Naive B cell (primary cell): ENCODE data around the gene SH3TC2. TPM values are rescaled to one million over a fixed set of nuclear protein-coding genes. Genes with fewer than 3 reads are reported as not detected.
A peak's percentile ranks its signal among the peaks of the same experiment; 100 is the strongest.
"Not testable (repeated sequence)": the region's sequence is repeated elsewhere in the genome, so short reads cannot be mapped to it uniquely, and the experiment has no call there.

Experiments
- ATAC-seq, 2 donors: fragments of 150-1000 bp; cut with Tn5 transposase; 2 replicates each; pipeline ENCODE4 v1.10.0; 2021; ENCODE audit warnings: low read depth in 2 of 2, mild to moderate bottlenecking in 2 of 2, moderate library complexity in 2 of 2
- DNase-seq: peaks from one replicate; pipeline ENCODE4 v3.0.0; 2022
- H3K27ac Mint-ChIP-seq, 6 donors: one replicate each; pipeline ENCODE4 v1.8.0; 2020 to 2022; ENCODE audit warnings: mild to moderate bottlenecking in 6 of 6, mixed read lengths in 6 of 6, moderate library complexity in 5 of 6, inconsistent platforms in 2 of 6
- H3K27me3 Mint-ChIP-seq, 3 donors: one replicate each; pipeline ENCODE4 v1.8.0; 2021 to 2022; ENCODE audit warnings: mixed read lengths in 3 of 3, mild to moderate bottlenecking in 1 of 3
- H3K36me3 Mint-ChIP-seq, 2 donors: one replicate each; pipeline ENCODE4 v1.8.0; 2020 to 2022; ENCODE audit warnings: mixed read lengths in 2 of 2, inconsistent platforms in 1 of 2, mild to moderate bottlenecking in 1 of 2
- H3K4me1 Mint-ChIP-seq, 3 donors: one replicate each; pipeline ENCODE4 v1.8.0; 2020 to 2022; ENCODE audit warnings: mixed read lengths in 3 of 3, inconsistent platforms in 1 of 3, mild to moderate bottlenecking in 1 of 3, moderate library complexity in 1 of 3
- H3K4me3 Mint-ChIP-seq, 8 donors: one replicate each; pipeline ENCODE4 v1.8.0; 2020 to 2022; ENCODE audit warnings: mild to moderate bottlenecking in 8 of 8, mixed read lengths in 8 of 8, moderate library complexity in 8 of 8, inconsistent platforms in 2 of 8
- H3K9me3 Mint-ChIP-seq, 7 donors: one replicate each; pipeline ENCODE4 v1.8.0; 2020 to 2022; ENCODE audit warnings: mixed read lengths in 7 of 7, mild to moderate bottlenecking in 5 of 7, inconsistent platforms in 2 of 7, moderate library complexity in 1 of 7
- polyA plus RNA-seq, 6 donors: library from polyadenylated mRNA; unstranded; fragments of 300-500 nt; fragmentation: Illumina TruSeq; gene quantifications; one replicate each; pipeline ENCODE4 v1.2.3, GENCODE V29; 2021; ENCODE audit warnings: low read depth in 6 of 6

Gene SH3TC2
- under 1 TPM in 1 of 6 donors, not detected in 5; 0.11 TPM for polyA plus RNA-seq

DNA sequence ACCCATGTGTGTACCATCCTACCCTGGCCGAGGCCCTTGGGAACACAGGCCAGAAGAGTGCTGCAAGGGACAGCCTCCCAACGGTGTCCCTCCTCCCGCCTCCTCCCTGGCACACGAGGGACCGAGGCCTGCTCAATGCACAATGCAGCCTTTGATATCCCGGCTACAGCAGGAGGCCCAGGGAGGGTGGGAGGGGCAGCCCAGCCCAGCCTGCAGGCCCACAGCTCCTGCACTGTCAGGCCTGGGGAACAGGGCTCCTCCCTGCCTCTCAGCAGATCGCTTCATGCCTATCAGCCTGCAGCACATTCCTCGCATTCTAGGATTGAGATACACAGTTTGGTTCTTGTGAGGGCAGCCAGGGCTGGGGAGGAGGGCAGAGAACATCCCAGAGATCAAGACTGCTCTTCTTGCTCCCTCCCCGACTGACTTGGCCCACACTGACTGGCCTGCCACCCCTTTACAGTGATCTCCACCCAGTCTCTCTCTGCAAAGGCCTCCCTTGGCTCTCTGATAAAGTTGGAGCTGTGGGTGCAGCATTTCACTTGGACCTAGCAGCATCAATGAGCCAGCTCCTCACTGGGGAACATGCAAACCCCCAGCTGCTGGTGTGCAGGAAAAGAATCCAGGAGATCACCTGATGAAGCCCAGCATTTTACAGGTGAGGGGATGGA lies at the start of gene SH3TC2:
Gene SH3TC2, minus strand, starts transcription at position 46 of the 671 bp plus-strand sequence. Its CDS starts 40 bp downstream, at position 6.
- Mint-ChIP-seq H3K27me3 (peaks cover 6 to 7% (median 7%) of the 10 kb centered on the region in 3 donors), H3K9me3 (peaks cover 0 to 9% (median 5%) of the 10 kb centered on the region in 7 donors), H3K27ac (no peak within 1 kb of the TSS), H3K4me1 (no peaks in the 10 kb centered on the region), H3K36me3 (no peaks in the 10 kb centered on the region), H3K4me3 (peak within 1 kb of the TSS in 1 of 8 donors; percentile 4)
- no peak for DNase-seq
- ATAC-seq, result no peak

DNA sequence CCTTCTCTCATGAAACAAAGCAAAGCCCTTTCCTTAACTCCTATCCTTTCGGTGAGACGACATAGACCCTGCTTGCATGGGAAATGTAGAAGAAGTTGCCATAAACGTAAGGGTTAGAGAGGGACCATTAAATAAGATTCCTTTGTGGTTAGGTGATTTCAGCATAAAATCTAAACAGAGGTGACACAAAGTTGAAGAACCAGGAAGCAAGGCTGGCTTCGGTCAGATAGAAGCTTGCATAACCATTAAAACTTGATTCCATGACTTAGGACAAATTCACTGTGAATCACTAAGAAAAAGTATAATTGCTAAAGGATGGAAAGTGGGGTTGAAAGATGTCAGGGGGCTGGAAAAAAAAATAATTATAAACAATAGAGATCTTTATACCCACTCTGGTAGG lies 47.5 kb upstream of the SH3TC2 start:
- no peak overlapping the region for H3K27ac Mint-ChIP-seq
- no peak for ATAC-seq
- H3K36me3 Mint-ChIP-seq, result no peaks in the 10 kb centered on the region
- no peaks in the 10 kb centered on the region for H3K9me3 Mint-ChIP-seq
- H3K27me3 Mint-ChIP-seq, result peaks cover under 1 to 10% (median 2%) of the 10 kb centered on the region in 3 donors
- no peak for DNase-seq
- H3K4me1 Mint-ChIP-seq, result no peaks in the 10 kb centered on the region
- H3K4me3 Mint-ChIP-seq, result no peak overlapping the region

DNA sequence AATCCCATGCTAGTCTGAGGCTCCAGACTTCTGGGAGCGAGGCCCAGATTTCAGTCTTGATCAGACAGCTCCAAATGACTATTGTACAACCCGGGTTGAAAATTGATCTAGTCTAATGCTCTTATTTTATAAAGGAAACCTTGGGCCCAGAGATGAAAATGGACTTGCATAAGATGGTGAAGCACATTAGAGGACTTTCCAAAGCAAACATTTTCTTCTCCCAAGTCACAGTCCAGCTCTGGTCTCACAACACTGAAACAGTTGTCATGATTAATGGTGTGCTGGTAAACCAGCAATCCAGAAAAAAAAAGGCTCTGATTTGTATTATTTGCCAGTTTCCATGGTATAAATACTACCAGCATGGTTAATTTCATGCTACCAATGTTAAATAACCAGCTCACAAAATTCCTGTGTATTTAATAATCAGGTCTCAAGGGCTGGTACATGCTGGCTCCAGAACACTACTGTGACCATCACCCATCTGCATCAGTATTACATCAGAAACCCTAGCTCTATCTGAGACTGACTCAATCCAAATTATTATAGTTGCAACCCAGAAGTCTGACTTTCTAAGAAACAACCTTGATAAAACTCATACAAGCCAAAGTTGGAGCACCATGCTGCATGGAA lies 45.9 kb upstream of the SH3TC2 start:
- no peak overlapping the region for H3K27ac Mint-ChIP-seq

DNA sequence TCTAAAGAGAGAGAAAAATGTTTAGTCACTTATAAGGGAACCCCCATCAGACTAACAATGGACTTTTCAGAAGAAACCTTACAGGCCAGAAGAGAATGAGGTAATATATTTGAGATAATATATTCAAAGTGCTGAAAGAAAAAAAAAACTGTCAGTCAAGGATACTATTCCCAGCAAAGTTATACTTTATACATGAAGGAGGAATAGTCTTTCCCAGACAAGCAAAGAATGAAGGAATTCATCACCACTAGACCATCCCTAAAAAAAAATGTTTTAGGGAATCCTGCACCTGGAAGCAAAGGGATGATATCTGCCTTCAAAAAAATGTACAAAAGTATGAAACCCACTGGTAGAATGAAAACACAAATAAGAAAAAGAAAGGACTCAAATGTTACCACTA lies 37.5 kb upstream of the SH3TC2 start:
- H3K9me3 Mint-ChIP-seq, result peaks cover 14 to 60% (median 46%) of the 10 kb centered on the region in 7 donors
- peaks cover 0 to 12% (median 3%) of the 10 kb centered on the region in 3 donors for H3K27me3 Mint-ChIP-seq
- peaks cover 22 to 30% of the 10 kb centered on the region in 2 donors for H3K36me3 Mint-ChIP-seq
- H3K27ac Mint-ChIP-seq, result no peak overlapping the region
- DNase-seq, result no peak
- no peak for ATAC-seq
- no peak overlapping the region for H3K4me3 Mint-ChIP-seq
- no peaks in the 10 kb centered on the region for H3K4me1 Mint-ChIP-seq

More for the DNA sequence above, 45.9 kb upstream of the SH3TC2 start:
- Mint-ChIP-seq H3K27me3 (peaks cover 0 to 5% (median 0%) of the 10 kb centered on the region in 3 donors), H3K4me3 (no peak overlapping the region), H3K4me1 (no peaks in the 10 kb centered on the region), H3K9me3 (no peaks in the 10 kb centered on the region), H3K36me3 (no peaks in the 10 kb centered on the region)
- ATAC-seq (no peak), DNase-seq (no peak)

DNA sequence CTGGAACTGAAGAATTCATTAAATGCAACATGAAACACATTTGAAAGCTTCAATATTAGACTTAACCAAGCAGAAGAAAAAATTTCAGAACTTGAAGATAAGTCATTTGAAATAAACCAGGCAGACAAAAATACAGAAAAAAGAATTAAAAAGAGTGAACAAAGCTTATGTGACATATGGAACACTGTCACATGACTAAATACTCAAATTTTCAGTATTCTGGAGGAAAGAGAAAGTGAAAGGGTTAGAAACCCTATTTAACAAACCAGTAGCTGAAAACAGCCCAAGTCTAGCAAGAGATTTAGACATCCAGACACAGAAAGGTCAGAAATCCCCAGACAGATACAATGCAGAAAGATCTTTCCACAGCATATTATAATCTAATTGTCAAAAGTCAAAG lies 37.1 kb upstream of the SH3TC2 start:
- no peak overlapping the region for H3K4me3 Mint-ChIP-seq
- peaks cover 22 to 32% of the 10 kb centered on the region in 2 donors for H3K36me3 Mint-ChIP-seq
- no peaks in the 10 kb centered on the region for H3K4me1 Mint-ChIP-seq
- H3K27me3 Mint-ChIP-seq, result peaks cover 0 to 13% (median 6%) of the 10 kb centered on the region in 3 donors
- no peak overlapping the region for H3K27ac Mint-ChIP-seq
- H3K9me3 Mint-ChIP-seq, result peaks cover 15 to 64% (median 48%) of the 10 kb centered on the region in 7 donors
- ATAC-seq, result no peak
- DNase-seq, result no peak

DNA sequence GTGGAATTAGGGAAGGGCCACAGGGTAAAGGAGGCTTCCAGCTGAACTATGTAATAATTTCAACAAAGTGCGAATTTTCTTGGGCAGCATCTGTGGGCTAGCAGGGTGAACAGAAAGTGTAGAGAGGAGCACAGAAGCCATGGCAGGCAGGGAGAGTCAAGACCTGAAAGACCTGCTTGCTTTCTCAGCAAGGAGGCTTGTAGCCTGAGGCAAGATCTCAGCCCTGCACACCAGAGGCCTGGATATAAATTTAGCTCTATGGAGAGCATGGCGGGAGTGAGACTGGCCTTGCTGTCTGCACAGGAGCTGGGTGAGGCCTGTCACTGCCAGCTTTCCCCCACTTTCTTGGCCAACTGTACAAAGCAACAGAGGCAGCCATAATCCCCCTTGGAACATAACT lies 32.1 kb upstream of the SH3TC2 start:
- Mint-ChIP-seq H3K27me3 (peaks cover 5 to 32% (median 8%) of the 10 kb centered on the region in 3 donors), H3K9me3 (peaks cover 20 to 68% (median 50%) of the 10 kb centered on the region in 7 donors), H3K4me1 (no peaks in the 10 kb centered on the region), H3K36me3 (peaks cover 14 to 20% of the 10 kb centered on the region in 2 donors), H3K4me3 (no peak overlapping the region), H3K27ac (no peak overlapping the region)
- ATAC-seq (no peak), DNase-seq (no peak)

DNA sequence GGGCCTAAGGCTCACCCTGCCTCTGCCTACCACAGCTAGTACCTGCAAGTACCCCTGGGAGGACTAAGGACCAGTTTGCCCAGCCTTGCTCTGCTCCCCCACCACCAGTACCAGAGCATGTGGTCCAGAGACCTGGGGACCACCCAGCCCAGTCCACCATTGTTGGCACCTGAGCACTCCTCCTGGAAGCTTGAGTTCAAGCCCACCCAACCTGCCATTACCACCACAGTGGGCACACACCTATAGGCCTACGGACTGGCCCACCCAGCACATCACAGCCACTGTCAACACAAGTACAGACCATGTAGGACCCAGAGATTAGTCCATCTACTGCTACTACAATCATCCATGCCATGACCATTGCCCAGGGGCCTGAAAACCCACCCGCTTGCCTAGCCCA lies 30.8 kb upstream of the SH3TC2 start:
- peaks cover 5 to 32% (median 8%) of the 10 kb centered on the region in 3 donors for H3K27me3 Mint-ChIP-seq
- no peaks in the 10 kb centered on the region for H3K4me1 Mint-ChIP-seq
- H3K4me3 Mint-ChIP-seq, result no peak overlapping the region
- H3K36me3 Mint-ChIP-seq, result peaks cover 7 to 8% of the 10 kb centered on the region in 2 donors
- no peak for DNase-seq
- H3K27ac Mint-ChIP-seq, result no peak overlapping the region
- no peak for ATAC-seq
- H3K9me3 Mint-ChIP-seq, result peaks cover 9 to 54% (median 40%) of the 10 kb centered on the region in 7 donors

DNA sequence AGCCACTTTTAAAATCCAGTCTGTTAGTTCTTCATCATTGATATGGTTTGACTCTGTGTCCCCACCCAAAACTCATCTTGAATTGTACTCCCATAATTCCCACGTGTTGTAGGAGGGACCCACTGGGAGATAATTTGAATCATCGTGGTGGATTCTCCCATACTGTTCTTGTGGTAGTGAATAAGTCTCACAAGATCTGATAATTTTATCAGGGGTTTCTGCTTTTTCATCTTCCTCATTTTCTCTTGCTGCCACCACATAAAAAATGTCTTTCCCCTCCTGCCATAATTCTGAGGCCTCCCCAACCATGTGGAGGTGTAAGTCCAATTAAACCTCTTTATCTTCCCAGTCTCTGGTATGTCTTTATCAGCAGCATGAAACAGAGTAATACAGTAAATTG lies 26.9 kb upstream of the SH3TC2 start:
- no peak overlapping the region for H3K27ac Mint-ChIP-seq
- peaks cover 5 to 20% (median 14%) of the 10 kb centered on the region in 7 donors for H3K9me3 Mint-ChIP-seq
- H3K4me3 Mint-ChIP-seq, result no peak overlapping the region
- H3K4me1 Mint-ChIP-seq, result no peaks in the 10 kb centered on the region
- ATAC-seq (no peak), DNase-seq (no peak)
- no peaks in the 10 kb centered on the region for H3K36me3 Mint-ChIP-seq
- H3K27me3 Mint-ChIP-seq, result peaks cover 8 to 26% (median 12%) of the 10 kb centered on the region in 3 donors

DNA sequence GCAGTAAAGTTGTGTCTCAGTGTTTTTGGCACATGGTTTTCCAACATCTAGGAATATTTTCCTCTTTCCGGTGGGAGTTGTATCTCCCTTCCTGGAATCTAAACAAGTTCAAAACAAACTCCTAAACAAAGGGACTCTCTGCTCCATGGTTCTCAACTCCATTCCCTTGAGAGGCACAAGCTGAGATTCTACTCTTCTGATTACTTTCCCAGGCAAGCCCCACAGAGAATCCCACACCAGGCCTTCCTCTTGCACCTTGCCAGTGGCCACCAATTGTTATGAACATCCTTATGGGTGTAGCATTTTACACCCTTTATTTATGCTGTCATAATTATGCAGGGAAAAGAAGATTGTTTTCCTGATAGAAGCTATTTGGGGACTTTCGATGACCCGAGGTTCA lies 25.8 kb upstream of the SH3TC2 start:
- Mint-ChIP-seq H3K9me3 (peaks cover 0 to 15% (median 9%) of the 10 kb centered on the region in 7 donors), H3K4me3 (no peak overlapping the region), H3K27me3 (peaks cover 8 to 17% (median 12%) of the 10 kb centered on the region in 3 donors), H3K4me1 (no peaks in the 10 kb centered on the region), H3K36me3 (no peaks in the 10 kb centered on the region), H3K27ac (no peak overlapping the region)
- no peak for ATAC-seq
- no peak for DNase-seq

DNA sequence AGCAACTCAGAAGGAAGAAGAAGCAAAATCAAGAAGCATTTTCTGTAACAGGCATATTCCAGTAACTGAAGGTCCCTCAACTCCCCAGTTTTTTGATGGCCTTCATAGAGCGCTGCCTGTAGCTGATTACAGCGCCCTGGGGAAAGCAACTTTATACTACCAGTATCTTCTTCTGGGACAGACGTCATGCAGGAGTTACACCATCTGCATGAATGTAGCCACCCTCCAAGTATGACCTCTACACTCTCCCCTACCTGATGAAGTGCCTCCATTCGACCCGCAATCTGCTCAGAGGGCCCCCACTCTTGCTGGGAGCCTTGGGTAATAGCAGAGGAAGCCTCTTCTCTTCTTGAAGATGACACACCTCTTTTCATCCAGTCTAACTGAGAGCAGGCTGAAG lies 21.0 kb upstream of the SH3TC2 start:
- Mint-ChIP-seq H3K36me3 (no peaks in the 10 kb centered on the region), H3K9me3 (peaks cover 0 to 5% (median 0%) of the 10 kb centered on the region in 7 donors), H3K27me3 (peaks cover 0 to 8% (median 3%) of the 10 kb centered on the region in 3 donors), H3K27ac (no peak overlapping the region), H3K4me3 (peak overlapping the region in 1 of 8 donors; percentile 10), H3K4me1 (no peaks in the 10 kb centered on the region)
- no peak for DNase-seq
- ATAC-seq, result no peak

DNA sequence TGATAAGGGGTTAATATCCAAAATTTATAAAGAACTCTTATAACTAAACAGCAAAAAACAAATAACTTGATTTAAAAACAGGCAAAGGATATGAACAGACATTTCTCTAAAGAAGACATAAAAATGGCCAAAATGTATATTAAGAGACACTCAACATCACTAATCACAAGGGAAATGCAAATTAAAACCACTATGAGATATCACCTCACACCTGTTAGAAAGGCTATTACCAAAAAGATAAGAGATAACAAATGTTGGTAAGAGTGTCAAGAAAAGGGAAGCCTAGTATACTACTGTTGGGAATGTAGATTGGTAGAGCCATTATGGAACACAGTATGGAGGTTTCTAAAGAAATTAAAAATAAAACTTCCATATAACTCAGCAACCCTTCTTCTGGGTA lies 19.4 kb upstream of the SH3TC2 start:
- H3K4me1 Mint-ChIP-seq, result no peaks in the 10 kb centered on the region
- ATAC-seq (no peak), DNase-seq (no peak)
- H3K4me3 Mint-ChIP-seq, result no peak overlapping the region
- no peak overlapping the region for H3K27ac Mint-ChIP-seq
- H3K9me3 Mint-ChIP-seq, result peaks cover 0 to 6% (median under 1%) of the 10 kb centered on the region in 7 donors
- H3K27me3 Mint-ChIP-seq, result peaks cover 0 to 8% (median 3%) of the 10 kb centered on the region in 3 donors
- no peaks in the 10 kb centered on the region for H3K36me3 Mint-ChIP-seq

DNA sequence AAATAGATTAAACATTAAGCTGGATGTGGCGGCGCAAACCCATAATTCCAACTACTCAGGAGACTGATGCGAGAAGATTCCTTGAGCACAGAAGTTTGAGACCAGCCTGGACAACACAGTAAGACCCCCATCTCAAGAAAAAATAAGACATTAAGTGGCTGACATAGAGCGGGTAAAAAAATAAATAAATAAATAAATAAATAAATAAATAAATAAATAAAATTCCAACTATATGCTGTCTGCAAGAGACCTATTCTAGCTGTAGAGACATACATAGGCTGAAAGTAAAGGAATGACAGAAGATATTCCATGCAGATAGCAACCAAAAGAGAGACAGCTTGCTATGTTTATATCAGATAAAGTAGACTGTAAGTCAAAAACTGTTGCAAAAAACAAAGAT lies 17.4 kb upstream of the SH3TC2 start:
- ATAC-seq (no peak), DNase-seq (no peak)
- no peaks in the 10 kb centered on the region for H3K4me1 Mint-ChIP-seq
- no peak overlapping the region for H3K4me3 Mint-ChIP-seq
- H3K9me3 Mint-ChIP-seq, result peaks cover 0 to 19% (median 5%) of the 10 kb centered on the region in 7 donors
- H3K27me3 Mint-ChIP-seq, result peaks cover 0 to 9% (median 0%) of the 10 kb centered on the region in 3 donors
- H3K36me3 Mint-ChIP-seq, result no peaks in the 10 kb centered on the region
- H3K27ac Mint-ChIP-seq, result no peak overlapping the region

DNA sequence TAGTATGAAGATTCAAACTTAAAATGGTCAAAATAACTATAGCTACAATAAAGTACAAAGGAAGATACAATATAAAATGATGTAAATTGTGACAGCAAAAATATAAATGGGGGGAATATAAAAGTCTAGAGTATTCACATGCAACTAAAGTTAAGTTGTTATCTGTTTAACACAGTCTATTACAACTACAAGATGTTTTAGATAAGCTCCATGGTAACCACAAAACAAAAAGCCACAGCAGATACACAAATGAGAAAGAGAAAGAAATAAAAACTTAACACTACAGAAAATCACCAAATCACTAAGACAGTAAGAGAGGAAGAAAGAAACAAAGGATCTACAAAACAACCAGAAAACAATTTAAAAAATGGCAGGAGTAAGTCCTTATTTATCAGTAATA lies 17.0 kb upstream of the SH3TC2 start:
- DNase-seq (no peak), ATAC-seq (no peak)
- Mint-ChIP-seq H3K27ac (no peak overlapping the region), H3K4me1 (no peaks in the 10 kb centered on the region), H3K27me3 (peaks cover 0 to 11% (median 0%) of the 10 kb centered on the region in 3 donors), H3K9me3 (peaks cover 0 to 19% (median 5%) of the 10 kb centered on the region in 7 donors), H3K4me3 (no peak overlapping the region), H3K36me3 (no peaks in the 10 kb centered on the region)

DNA sequence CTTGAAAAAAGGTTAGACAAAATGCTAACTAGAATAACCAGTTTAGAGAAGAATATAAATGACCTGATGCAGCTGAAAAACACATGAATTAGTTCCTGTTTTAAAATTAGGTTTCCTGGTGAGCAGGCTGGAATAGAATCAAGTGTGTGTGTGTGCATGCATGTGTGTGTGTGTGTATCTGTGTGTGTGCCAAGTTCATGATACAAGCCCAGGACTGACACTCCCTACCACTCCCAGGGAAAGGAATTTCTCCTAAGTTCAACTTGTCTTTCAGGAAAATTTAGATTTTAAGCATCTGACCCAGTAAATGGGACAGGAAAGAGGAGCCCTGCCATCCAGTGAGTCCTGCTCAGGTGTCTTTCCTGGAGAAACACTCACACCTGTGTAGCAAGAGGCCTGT lies 11.2 kb upstream of the SH3TC2 start:
- Mint-ChIP-seq H3K27me3 (peaks cover 7 to 17% (median 11%) of the 10 kb centered on the region in 3 donors), H3K9me3 (peaks cover 0 to 22% (median 5%) of the 10 kb centered on the region in 7 donors)
- not testable (repeated sequence) for ATAC-seq, H3K4me1 Mint-ChIP-seq, H3K27ac Mint-ChIP-seq, H3K4me3 Mint-ChIP-seq, DNase-seq, H3K36me3 Mint-ChIP-seq
